ENCODE measurements around the gene MRPL52.

The MRPL52 gene

GRCh38 chr14:22835505-22835904, 5.8 kb downstream of the MRPL52 start:
- Histone ChIP-seq H3K27ac (peak overlapping the region; percentile 93 to 99), H3K4me3 (no peak overlapping the region)
- no peak for TF ChIP-seq CTCF (IDR thresholded peaks at IDR 0.05)
- no peak for DNase-seq (ENCODE audit: low spot score)

GRCh38 chr14:22836301-22837113, 6.8 kb downstream of the MRPL52 start, which contains the start of gene MMP14:
TSS of gene MMP14 (plus strand) at chr14:22836585. CDS start at chr14:22836818, 233 bp downstream.
- H3K4me3 ChIP-seq: peak within 1 kb of the TSS; percentile 90
- peak; percentile 25 for TF ChIP-seq CTCF (IDR thresholded peaks at IDR 0.05)
- peak; percentile 93 for DNase-seq (ENCODE audit: low spot score)
- H3K27ac ChIP-seq: peak within 1 kb of the TSS; percentile 93 to 99

GRCh38 chr14:22837114-22837749, 7.5 kb downstream of the MRPL52 start:
- peak; percentile 84 for DNase-seq (ENCODE audit: low spot score)
- TF ChIP-seq CTCF (IDR thresholded peaks at IDR 0.05): no peak
- peak overlapping the region; percentile 90 for H3K4me3 ChIP-seq
- peak overlapping the region; percentile 93 to 99 for H3K27ac ChIP-seq

- peak overlapping the region; percentile 93 to 99 for H3K27ac ChIP-seq
- H3K4me3 ChIP-seq: peak overlapping the region; percentile 90
- no peak for TF ChIP-seq CTCF (IDR thresholded peaks at IDR 0.05)
- DNase-seq (ENCODE audit: low spot score): peak; percentile 87
These were observed 8.3 kb downstream of the MRPL52 start for GRCh38 chr14:22837750-22838538.

- TF ChIP-seq CTCF (IDR thresholded peaks at IDR 0.05): no peak
- peak; percentile 76 for DNase-seq (ENCODE audit: low spot score)
- Histone ChIP-seq H3K27ac (peak overlapping the region; percentile 93 to 99), H3K4me3 (peak overlapping the region; percentile 90)
These were observed 8.9 kb downstream of the MRPL52 start for GRCh38 chr14:22838631-22839041.

DNA sequence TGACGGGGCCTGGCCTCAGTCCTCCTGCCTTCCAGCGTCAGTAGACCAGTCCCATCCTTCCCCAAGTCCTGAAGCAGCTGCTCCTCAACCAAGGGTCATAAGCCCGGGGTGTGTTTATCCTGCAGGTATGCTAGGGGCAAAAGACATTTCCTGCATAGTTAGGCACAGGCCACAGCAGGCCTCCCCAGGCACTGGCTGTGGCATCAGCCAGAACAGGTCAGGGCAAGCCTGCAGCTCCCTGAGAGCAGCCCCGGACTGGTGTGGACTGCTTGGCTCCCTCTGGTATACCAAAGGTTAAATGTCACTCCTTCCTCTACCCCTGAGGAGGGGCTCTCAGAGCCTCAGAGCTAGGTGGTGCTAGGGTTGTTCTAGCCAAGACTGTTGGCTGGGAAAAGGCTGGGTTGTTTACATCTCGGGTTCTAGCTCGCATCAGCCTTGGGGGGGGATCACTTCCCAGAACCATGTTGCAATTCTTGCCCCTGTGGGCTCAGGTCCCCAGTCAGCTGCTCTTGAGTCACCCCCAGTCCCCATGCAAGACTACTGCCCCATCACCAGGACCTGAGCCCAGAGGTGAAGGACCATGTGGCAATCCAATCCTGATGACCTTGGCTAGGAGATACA, 9.6 kb downstream of the MRPL52 start:
- TF ChIP-seq CTCF (IDR thresholded peaks at IDR 0.05): no peak
- Histone ChIP-seq H3K4me3 (peak overlapping the region; percentile 90), H3K27ac (peak overlapping the region; percentile 93 to 99)
- no peak for DNase-seq (ENCODE audit: low spot score)

Measured in coronary artery (tissue), 2 donors.